ENCODE measurements around the gene SPESP1. TPM values are rescaled to one million over a fixed set of nuclear protein-coding genes. Genes with fewer than 3 reads are reported as not detected.

SPESP1 gene
- total RNA-seq, 2 donors from 2014 or later, result 0.96 to 14.3 TPM

DNA sequence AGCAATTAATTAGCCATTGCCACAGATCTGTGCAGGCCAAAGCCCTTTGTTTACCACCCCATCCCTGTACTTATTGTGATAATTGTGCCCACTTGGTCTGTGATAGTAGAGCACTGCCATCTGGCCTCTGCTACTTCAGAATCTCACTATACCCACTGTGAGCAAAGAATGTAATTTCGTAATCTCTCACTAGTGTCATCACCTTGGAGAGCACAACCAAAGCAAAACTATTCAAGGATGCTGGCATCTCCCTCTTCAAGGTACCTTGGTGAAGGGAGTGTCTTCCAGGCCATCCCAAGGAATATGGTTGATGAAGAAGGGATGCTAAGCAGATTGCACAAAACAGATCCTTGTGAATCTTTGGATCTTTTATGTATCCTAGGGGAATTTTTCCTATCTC is 49.5 kb downstream of the SPESP1 start:
- H3K27ac ChIP-seq, result no peak overlapping the region
- WGBS, result 84% methylated on average over 1 of the region's 1 CpG
- no peak for DNase-seq (ENCODE audit: low spot score)
- intact Hi-C loops (cut with DNase I), result no loop called here
- H3K9me3 ChIP-seq, result no peaks in the 10 kb centered on the region
- H3K4me3 ChIP-seq, result no peak overlapping the region
- H3K4me1 ChIP-seq (replicated peaks), result no peaks in the 10 kb centered on the region
- TF ChIP-seq POLR2AphosphoS5 (IDR thresholded peaks at IDR 0.05), result no peak
- TF ChIP-seq, protein P1, sequence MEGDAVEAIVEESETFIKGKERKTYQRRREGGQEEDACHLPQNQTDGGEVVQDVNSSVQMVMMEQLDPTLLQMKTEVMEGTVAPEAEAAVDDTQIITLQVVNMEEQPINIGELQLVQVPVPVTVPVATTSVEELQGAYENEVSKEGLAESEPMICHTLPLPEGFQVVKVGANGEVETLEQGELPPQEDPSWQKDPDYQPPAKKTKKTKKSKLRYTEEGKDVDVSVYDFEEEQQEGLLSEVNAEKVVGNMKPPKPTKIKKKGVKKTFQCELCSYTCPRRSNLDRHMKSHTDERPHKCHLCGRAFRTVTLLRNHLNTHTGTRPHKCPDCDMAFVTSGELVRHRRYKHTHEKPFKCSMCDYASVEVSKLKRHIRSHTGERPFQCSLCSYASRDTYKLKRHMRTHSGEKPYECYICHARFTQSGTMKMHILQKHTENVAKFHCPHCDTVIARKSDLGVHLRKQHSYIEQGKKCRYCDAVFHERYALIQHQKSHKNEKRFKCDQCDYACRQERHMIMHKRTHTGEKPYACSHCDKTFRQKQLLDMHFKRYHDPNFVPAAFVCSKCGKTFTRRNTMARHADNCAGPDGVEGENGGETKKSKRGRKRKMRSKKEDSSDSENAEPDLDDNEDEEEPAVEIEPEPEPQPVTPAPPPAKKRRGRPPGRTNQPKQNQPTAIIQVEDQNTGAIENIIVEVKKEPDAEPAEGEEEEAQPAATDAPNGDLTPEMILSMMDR (IDR thresholded peaks at IDR 0.05), result no peak
- no peak for TF ChIP-seq POLR2A (IDR thresholded peaks at IDR 0.05)
- no peaks in the 10 kb centered on the region for H3K27me3 ChIP-seq (replicated peaks; ENCODE audit: insufficient read depth)
- no peaks in the 10 kb centered on the region for H3K36me3 ChIP-seq

DNA sequence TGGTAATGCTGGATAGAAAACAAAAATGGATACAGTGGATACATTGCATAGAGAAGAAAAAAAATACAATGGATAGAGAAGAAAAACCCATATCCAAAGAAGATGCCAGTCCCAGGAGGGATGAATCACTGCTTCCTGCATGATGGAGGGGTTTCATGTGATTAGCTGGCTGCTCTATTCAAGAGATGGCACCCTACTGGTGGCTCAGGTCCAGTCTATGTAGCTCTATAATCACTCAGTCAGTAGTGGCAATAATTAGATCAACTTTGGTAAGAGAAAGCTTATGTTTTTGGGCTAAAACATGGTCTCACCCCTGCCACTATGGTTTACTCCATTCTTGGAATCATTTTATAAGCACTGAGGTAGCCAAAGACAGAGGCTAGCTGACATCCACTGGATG is 50.5 kb downstream of the SPESP1 start:
- no peaks in the 10 kb centered on the region for H3K9me3 ChIP-seq
- H3K27me3 ChIP-seq (replicated peaks; ENCODE audit: insufficient read depth), result no peaks in the 10 kb centered on the region
- TF ChIP-seq POLR2AphosphoS5 (IDR thresholded peaks at IDR 0.05) (no peak), POLR2A (IDR thresholded peaks at IDR 0.05) (no peak)
- TF ChIP-seq, protein P1 (IDR thresholded peaks at IDR 0.05), result no peak
- H3K36me3 ChIP-seq, result no peaks in the 10 kb centered on the region
- DNase-seq (ENCODE audit: low spot score), result no peak
- no peak overlapping the region for H3K4me3 ChIP-seq
- no peak overlapping the region for H3K27ac ChIP-seq
- no peaks in the 10 kb centered on the region for H3K4me1 ChIP-seq (replicated peaks)
- intact Hi-C loops (cut with DNase I), result no loop called here

DNA sequence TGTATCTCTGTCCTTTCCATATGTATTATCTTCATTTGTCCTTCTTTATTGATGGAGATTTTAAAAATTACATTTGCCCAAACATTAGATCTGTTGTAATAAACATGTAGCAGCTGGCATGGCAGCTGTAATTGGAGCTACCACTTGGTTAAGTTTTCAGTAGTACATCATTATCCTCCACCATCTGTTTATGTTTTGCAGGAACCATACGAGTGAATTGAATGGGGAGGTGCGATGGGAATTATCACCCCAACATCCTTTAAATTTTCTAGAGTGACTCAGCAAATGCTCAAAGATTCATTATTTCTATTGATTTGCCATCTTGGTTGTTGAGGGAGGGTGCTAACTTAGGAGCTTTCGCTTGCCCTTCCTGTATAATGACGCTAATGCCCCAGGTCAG is 51.6 kb downstream of the SPESP1 start:
- intact Hi-C loops (cut with DNase I), result no loop called here
- H3K4me3 ChIP-seq, result no peak overlapping the region
- DNase-seq (ENCODE audit: low spot score), result no peak
- no peak for TF ChIP-seq POLR2A (IDR thresholded peaks at IDR 0.05)
- TF ChIP-seq POLR2AphosphoS5 (IDR thresholded peaks at IDR 0.05), result no peak
- TF ChIP-seq, protein P1 (IDR thresholded peaks at IDR 0.05), result no peak
- no peaks in the 10 kb centered on the region for H3K4me1 ChIP-seq (replicated peaks)
- no peaks in the 10 kb centered on the region for H3K27me3 ChIP-seq (replicated peaks; ENCODE audit: insufficient read depth)
- H3K9me3 ChIP-seq, result no peaks in the 10 kb centered on the region
- 87% methylated on average over 4 of the region's 4 CpGs for WGBS
- H3K27ac ChIP-seq, result no peak overlapping the region
- no peaks in the 10 kb centered on the region for H3K36me3 ChIP-seq

DNA sequence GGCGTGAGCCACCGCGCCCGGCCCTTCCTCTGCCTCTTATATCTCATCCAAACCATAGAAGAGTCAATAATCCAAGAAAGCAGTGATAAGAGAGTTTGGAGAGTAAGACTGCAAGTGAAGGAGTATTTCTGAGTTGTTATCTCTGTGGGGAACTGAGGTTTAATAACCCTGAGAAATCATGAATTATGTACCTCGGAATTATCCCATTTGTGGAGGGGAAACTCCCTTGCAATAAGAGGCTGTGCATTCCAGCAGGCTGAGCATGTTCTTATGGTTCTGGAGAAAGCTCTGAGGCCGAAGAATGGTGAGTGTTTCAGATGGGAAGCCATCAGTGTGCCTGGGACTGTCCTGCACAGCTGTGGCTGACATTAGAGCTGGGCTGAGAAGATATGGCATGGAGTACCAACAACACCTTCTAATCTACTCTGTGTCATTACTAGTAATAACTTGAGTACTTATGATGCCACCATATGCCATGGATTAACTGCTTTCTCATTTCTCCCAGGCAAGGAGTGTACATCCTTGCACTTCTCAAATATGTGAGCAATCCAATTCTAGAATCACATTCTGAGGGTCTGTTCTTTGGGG is 52.7 kb downstream of the SPESP1 start:
- Histone ChIP-seq H3K36me3 (no peaks in the 10 kb centered on the region), H3K9me3 (no peaks in the 10 kb centered on the region), H3K27ac (no peak overlapping the region), H3K4me3 (no peak overlapping the region), H3K4me1 (replicated peaks) (no peaks in the 10 kb centered on the region), H3K27me3 (replicated peaks; ENCODE audit: insufficient read depth) (no peaks in the 10 kb centered on the region)
- no peak for DNase-seq (ENCODE audit: low spot score)
- 97% methylated on average over 6 of the region's 6 CpGs for WGBS
- TF ChIP-seq, protein P1 (IDR thresholded peaks at IDR 0.05), result no peak
- TF ChIP-seq POLR2A (IDR thresholded peaks at IDR 0.05), result no peak
- no peak for TF ChIP-seq POLR2AphosphoS5 (IDR thresholded peaks at IDR 0.05)
- intact Hi-C loops (cut with DNase I), result no loop called here

DNA sequence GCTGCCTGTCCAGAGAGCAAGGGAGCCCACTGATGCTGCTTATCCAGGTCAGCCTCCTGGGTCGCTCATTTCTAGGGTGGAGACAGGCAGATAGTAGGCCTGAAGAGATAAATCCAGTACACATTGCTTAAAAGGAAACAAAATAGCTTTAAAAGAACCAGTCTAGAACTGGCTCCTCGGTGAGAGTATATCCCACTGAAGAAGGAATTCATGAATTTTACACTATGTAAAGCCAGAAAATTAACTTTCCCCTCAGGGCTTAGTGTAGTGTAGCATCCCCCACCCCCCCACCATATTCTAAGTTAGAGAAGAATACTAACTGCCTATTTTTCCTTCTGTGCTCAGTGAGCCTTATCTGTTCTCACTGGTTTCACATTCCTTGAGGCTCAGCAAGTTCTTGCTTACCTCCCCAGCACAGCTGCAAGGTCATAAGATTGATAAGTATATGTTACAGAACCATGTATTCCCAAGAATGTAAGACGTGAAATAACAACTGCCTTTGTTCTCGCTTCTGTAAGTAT is 53.7 kb downstream of the SPESP1 start:
- 70% methylated on average over 4 of the region's 4 CpGs for WGBS
- no peaks in the 10 kb centered on the region for H3K9me3 ChIP-seq

More for the DNA sequence above, 53.7 kb downstream of the SPESP1 start:
- intact Hi-C loops (cut with DNase I), result no loop called here
- no peak for DNase-seq (ENCODE audit: low spot score)
- no peak overlapping the region for H3K27ac ChIP-seq
- TF ChIP-seq POLR2AphosphoS5 (IDR thresholded peaks at IDR 0.05) (no peak), POLR2A (IDR thresholded peaks at IDR 0.05) (no peak)
- no peaks in the 10 kb centered on the region for H3K36me3 ChIP-seq
- H3K27me3 ChIP-seq (replicated peaks; ENCODE audit: insufficient read depth), result no peaks in the 10 kb centered on the region
- no peak overlapping the region for H3K4me3 ChIP-seq
- H3K4me1 ChIP-seq (replicated peaks), result no peaks in the 10 kb centered on the region

Measured in prostate gland (tissue), 2 donors.